ENCODE measurements around the gene CAV2. TPM values are rescaled to one million over a fixed set of nuclear protein-coding genes. Genes with fewer than 3 reads are reported as not detected.

CAV2 gene
- total and polyA plus RNA-seq, 2 of the 13 experiments (the other 11 are each of a cell fraction or from before 2014, with no cell fraction given): 0.09 to 0.18 TPM

DNA sequence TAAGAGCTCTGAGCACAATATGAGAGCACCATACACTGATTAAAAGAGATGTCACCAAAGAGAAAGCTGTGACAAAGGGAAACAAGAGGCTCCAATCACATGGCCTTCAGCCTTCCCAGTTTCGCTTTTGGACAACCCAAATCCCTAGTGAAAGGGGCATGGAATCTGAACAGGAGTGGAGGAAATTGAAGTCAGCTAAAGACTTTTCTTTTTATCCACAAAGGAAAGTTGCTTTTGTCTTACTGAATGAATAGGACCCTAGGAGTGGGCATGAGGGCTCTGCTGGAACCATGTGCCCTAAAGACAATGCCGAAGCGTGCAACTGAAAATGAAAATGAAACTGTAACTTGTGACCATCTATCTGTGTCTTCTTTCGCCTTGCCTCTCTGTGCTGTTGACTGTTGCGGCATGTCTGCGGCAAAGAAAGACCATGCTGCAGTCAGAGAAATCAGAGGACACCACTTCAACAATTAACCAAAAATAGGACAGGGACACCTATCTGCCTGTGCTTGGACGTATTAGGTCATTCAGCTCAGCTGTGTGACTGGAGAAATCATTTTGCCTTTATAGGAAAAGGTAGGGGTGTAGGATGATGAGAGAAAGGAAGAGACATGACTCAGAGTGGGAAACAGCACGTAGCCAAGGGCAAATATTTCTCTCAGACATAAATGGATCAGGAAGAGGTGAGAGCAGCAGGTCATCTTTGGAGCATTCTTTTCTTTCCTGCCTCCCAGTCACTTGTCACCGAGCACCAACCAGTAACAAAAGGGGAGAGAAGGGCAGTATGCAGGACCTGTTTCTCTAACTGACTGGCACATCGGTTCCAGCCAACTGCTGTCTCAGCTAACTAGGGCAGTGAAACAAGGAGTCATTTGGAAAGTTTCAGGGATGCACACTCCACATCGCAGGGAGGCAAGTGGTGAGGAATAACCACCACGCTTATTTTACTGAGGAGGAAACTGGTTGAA lies 12.3 kb downstream of the CAV2 start (continued):
- TF ChIP-seq FOXA1 (IDR thresholded peaks at IDR 0.05) (no peak), FOXA1 (CRISPR knock-in tag; IDR thresholded peaks at IDR 0.05) (peak; percentile 29; the same call in 1 of the 2 replicates), GATA4 (IDR thresholded peaks at IDR 0.05; ENCODE audit: borderline replicate concordance, low read depth) (no peak)
- TF ChIP-seq, protein P1, sequence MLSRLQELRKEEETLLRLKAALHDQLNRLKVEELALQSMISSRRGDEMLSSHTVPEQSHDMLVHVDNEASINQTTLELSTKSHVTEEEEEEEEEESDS (CRISPR knock-in tag; IDR thresholded peaks at IDR 0.05; ENCODE audit: borderline replicate concordance): no peak

DNA sequence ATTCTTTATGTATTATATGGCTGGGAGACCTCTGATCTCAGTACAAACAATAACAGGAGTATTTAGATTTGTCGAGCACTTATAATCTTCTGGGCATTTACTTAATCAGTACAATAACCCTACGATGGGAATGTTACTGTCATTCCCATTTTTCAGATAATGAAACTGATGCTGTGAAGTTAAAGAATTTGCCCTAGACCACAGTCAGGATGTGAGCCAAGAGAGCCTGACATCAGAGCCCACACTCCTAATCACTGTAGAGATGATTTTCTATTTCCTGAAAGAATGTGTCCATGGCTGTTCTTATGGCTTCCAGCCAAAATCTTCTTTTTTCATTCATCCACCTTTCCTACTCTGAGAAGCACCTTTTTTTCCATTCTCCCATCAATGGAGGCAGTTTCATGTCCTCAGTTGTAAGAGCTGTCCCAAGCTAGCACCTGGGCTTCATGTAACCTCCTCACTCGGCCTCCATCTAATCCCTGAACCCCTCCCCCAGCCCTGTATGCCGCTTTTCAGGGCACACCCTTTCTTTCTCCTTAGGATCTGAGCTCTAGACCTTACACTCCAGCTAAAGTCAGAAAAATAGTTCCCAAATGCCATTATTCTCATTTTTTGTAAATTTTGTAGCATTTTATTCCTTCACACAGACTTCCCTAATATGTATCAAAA lies 13.1 kb downstream of the CAV2 start:
- no peak for FAIRE-seq

More for the DNA sequence above, 13.1 kb downstream of the CAV2 start:
- H3K27ac ChIP-seq (ENCODE audit: extremely low read length, insufficient read depth, low read length): no peak overlapping the region
- no peaks in the 10 kb centered on the region for H3K79me2 ChIP-seq (ENCODE audit: insufficient read depth, low read length)
- H3K9me3 ChIP-seq (ENCODE audit: low read length): no peaks in the 10 kb centered on the region
- H3K27me3 ChIP-seq (ENCODE audit: control insufficient read depth in 1 of 2, insufficient read depth in 2 of 2, low read length in 2 of 2): no peaks in the 10 kb centered on the region
- DNase-seq (ENCODE audit: low spot score): no peak
- peak; percentile 17; the same call in 2 of the 3 replicates for ATAC-seq
- peak overlapping the region; percentile 33; the same call in 1 of the 2 replicates for H3K9ac ChIP-seq (ENCODE audit: insufficient read depth, low read depth, low read length)
- intact Hi-C loops (cut with micrococcal nuclease; ENCODE audit: unreplicated experiment) (no loop called here), in situ Hi-C loops (cut with HindIII; ENCODE audit: extremely low pct_ligation_motif_present, low pct_unique_long_range_greater_than_20kb) (no loop called here)
- peak overlapping the region in 2 of 3 experiments; percentile 62 to 66; a peak in 4 of 6 replicates for H3K4me3 ChIP-seq (replicated peaks in 1 of 3; ENCODE audit: insufficient read depth in 1 of 3, low read depth in 2 of 3, low read length in 3 of 3)
- peaks cover 20% of the 10 kb centered on the region for H3K4me1 ChIP-seq (ENCODE audit: insufficient read depth, low read length)
- TF ChIP-seq, protein P2, sequence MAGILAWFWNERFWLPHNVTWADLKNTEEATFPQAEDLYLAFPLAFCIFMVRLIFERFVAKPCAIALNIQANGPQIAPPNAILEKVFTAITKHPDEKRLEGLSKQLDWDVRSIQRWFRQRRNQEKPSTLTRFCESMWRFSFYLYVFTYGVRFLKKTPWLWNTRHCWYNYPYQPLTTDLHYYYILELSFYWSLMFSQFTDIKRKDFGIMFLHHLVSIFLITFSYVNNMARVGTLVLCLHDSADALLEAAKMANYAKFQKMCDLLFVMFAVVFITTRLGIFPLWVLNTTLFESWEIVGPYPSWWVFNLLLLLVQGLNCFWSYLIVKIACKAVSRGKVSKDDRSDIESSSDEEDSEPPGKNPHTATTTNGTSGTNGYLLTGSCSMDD (CRISPR knock-in tag; IDR thresholded peaks at IDR 0.05): no peak
- TF ChIP-seq ZNF629 (CRISPR knock-in tag; conservative IDR thresholded peaks at IDR 0.05): peak; percentile 50; the same call in 1 of the 2 replicates
- peak overlapping the region; percentile 95 for H3K4me2 ChIP-seq (ENCODE audit: low read depth, low read length)
- ChIA-PET POLR2A (no interaction called here), CTCF (ENCODE audit: low intra/inter-chr PET ratio, low total read pairs) (no interaction called here)
- no peaks in the 10 kb centered on the region for H4K20me1 ChIP-seq (ENCODE audit: insufficient read depth, low read length)
- no peaks in the 10 kb centered on the region for H3K36me3 ChIP-seq (replicated peaks in 1 of 2; ENCODE audit: control insufficient read depth in 1 of 2, insufficient read depth in 2 of 2, low read length in 2 of 2)
- WGBS (ENCODE audit: low lambda C conversion rate): 25% methylated on average over 4 of the region's 4 CpGs
- no TSS peak for BruUV-seq (replicated peaks)
- H2AFZ ChIP-seq (ENCODE audit: low read length): peak overlapping the region; percentile 96

Data from HepG2 (cell line).